A549 (cell line): ENCODE measurements around the gene KRTAP5-2. TPM values are rescaled to one million over a fixed set of nuclear protein-coding genes. Genes with fewer than 3 reads are reported as not detected.

Experiments used
- ATAC-seq, 2 experiments: fragments of 200-7000 bp in 1 of 2; fragments of >200 bp in 1 of 2; cut with Nextera tagmentation in 1 of 2; cut with Tn5 transposase in 1 of 2; 3 replicates each; pipeline versions ENCODE4 v1.8.0 to v1.9.1; 2018 to 2020; ENCODE audit warnings: mild to moderate bottlenecking in 1 of 2, moderate library complexity in 1 of 2
- CTCF ChIA-PET: fragments of 300-600 bp; sonication (Branson Sonifier 250); formaldehyde crosslinking; extraction: SDS; loops from one replicate; lab custom pipeline; 2021; ENCODE audit warnings: antibody characterized with exemption, inconsistent platforms; lab: Yijun Ruan, JAX
- POLR2A ChIA-PET: fragments of 350-600 bp; formaldehyde crosslinking; extraction: SDS; loops from one replicate; lab custom pipeline; 2021; ENCODE audit warnings: antibody characterized with exemption, inconsistent platforms; lab: Yijun Ruan, JAX
- DNase-seq, 2 experiments: peaks; one replicate each; pipeline versions ENCODE4 v3.0.0 to v3.0.0-alpha.2; 2011 to 2016; ENCODE audit warnings: low read depth in 1 of 2, low spot score in 1 of 2
- FAIRE-seq: peaks from 2 replicates; lab custom pipeline; 2011; peaks lifted over from hg19 to GRCh38; lab: Jason Lieb, UNC
- H3K27ac ChIP-seq, 2 experiments: fragments of >200 bp; sonication (Bioruptor Twin); formaldehyde crosslinking; 3 replicates each; pipeline ENCODE4 v1.5.1; 2016 to 2017
- H3K4me1 ChIP-seq: fragments of >200 bp; sonication (Bioruptor Twin); formaldehyde crosslinking; 3 replicates; pipeline ENCODE4 v1.6.1; 2016
- H3K4me2 ChIP-seq: fragments of >200 bp; sonication (Bioruptor Twin); formaldehyde crosslinking; 3 replicates; pipeline ENCODE4 v1.6.1; 2016
- H3K4me3 ChIP-seq: fragments of >200 bp; sonication (Bioruptor Twin); formaldehyde crosslinking; 3 replicates; pipeline ENCODE4 v1.5.1; 2016
- H3K9me3 ChIP-seq: fragments of >200 bp; sonication (Bioruptor Twin); formaldehyde crosslinking; 3 replicates; pipeline ENCODE4 v1.6.1; 2016
- CBX2 ChIP-seq: fragments of 200-600 bp; sonication (generic); IDR thresholded peaks from 2 replicates; pipeline ENCODE4 v1.6.1; 2016; ENCODE audit warnings: low read depth, mild to moderate bottlenecking, borderline replicate concordance
- CEBPB ChIP-seq, 2 experiments: fragments of >200 bp in 1 of 2; sonication (Bioruptor Twin) in 1 of 2; formaldehyde crosslinking in 1 of 2; IDR thresholded peaks; 2 replicates each; pipeline ENCODE4 v1.6.1; 2012 to 2016
- ESRRA ChIP-seq: fragments of 150-350 bp; IDR thresholded peaks from 2 replicates; pipeline ENCODE4 v1.6.1; 2014; ENCODE audit warnings: mild to moderate bottlenecking, low read length, borderline replicate concordance
- FOSL2 ChIP-seq, 2 experiments: fragments of 450-650 bp in 1 of 2; fragments of >200 bp in 1 of 2; sonication (Bioruptor Twin) in 1 of 2; formaldehyde crosslinking; IDR thresholded peaks; 2 replicates each; pipeline versions ENCODE4 v1.5.0 to v1.6.1; 2016 to 2020; ENCODE audit warnings: mild to moderate bottlenecking in 1 of 2, moderate library complexity in 1 of 2
- FOXS1 ChIP-seq: fragments of 250-450 bp; sonication (Bioruptor Pico); IDR thresholded peaks from 2 replicates; pipeline ENCODE4 v1.5.0; 2020; ENCODE audit warnings: mild to moderate bottlenecking, moderate library complexity
- GATA3 ChIP-seq: IDR thresholded peaks from 2 replicates; pipeline ENCODE4 v1.6.1; 2012; ENCODE audit warnings: borderline replicate concordance
- HDAC2 ChIP-seq: fragments of 200-600 bp; sonication (generic); IDR thresholded peaks from 2 replicates; pipeline ENCODE4 v1.6.1; 2016
- HOXA7 ChIP-seq: fragments of 250-450 bp; sonication (Bioruptor Pico); IDR thresholded peaks from 2 replicates; pipeline ENCODE4 v1.5.0; 2020; ENCODE audit warnings: mild to moderate bottlenecking, moderate library complexity
- KDM5A ChIP-seq: fragments of 200-600 bp; sonication (generic); IDR thresholded peaks from 2 replicates; pipeline ENCODE4 v1.6.1; 2016; ENCODE audit warnings: antibody characterized with exemption, mild to moderate bottlenecking
- NFE2L2 ChIP-seq: fragments of 150-350 bp; conservative IDR thresholded peaks from 2 replicates; pipeline ENCODE4 v1.6.1; 2014; ENCODE audit warnings: low read length
- NR3C1 ChIP-seq: fragments of >200 bp; sonication (Bioruptor Twin); formaldehyde crosslinking; IDR thresholded peaks from 3 replicates; pipeline ENCODE4 v1.6.1; 2017
- RAD21 ChIP-seq, 2 experiments: fragments of >200 bp in 1 of 2; sonication (Bioruptor Twin) in 1 of 2; formaldehyde crosslinking in 1 of 2; IDR thresholded peaks in 1 of 2; conservative IDR thresholded peaks in 1 of 2; 2 replicates in 1 of 2; 3 replicates in 1 of 2; pipeline ENCODE4 v1.6.1; 2012 to 2018; ENCODE audit warnings: inconsistent platforms in 1 of 2
- RFX5 ChIP-seq: fragments of 450-650 bp; IDR thresholded peaks from 2 replicates; pipeline ENCODE4 v1.7.1; 2014; ENCODE audit warnings: antibody characterized with exemption, mild to moderate bottlenecking, moderate library complexity
- SREBF2 ChIP-seq: fragments of 450-650 bp; IDR thresholded peaks from 2 replicates; pipeline ENCODE4 v1.6.1; 2014; ENCODE audit warnings: mild to moderate bottlenecking, moderate library complexity
- ZC3H11A ChIP-seq: fragments of 450-650 bp; IDR thresholded peaks from 2 replicates; pipeline ENCODE4 v1.6.1; 2014; ENCODE audit warnings: antibody characterized with exemption, mild to moderate bottlenecking
- WGBS: methylation state at CpG from one replicate; pipeline ENCODE4 v1.1.6; 2017; ENCODE audit errors: missing lambda C conversion rate; 5-methylcytosine and 5-hydroxymethylcytosine counted together
- polyA plus RNA-seq, 4 experiments: library from polyadenylated mRNA; depleted of rRNA in 3 of 4; stranded (reverse); fragments of >200 nt; fragmentation: RNase III in 1 of 4; extraction: RNeasy Plus Mini Kit Qiagen cat#74134 plus additional on column Dnase treatment in 1 of 4; gene quantifications; 2 replicates in 3 of 4; 3 replicates in 1 of 4; pipeline ENCODE4 v1.2.3, GENCODE V29; 2011 to 2017
- TF ChIP-seq, protein P1 (sequence below): fragments of 250-450 bp; sonication (Bioruptor Pico); IDR thresholded peaks from 2 replicates; pipeline ENCODE4 v1.5.0; 2020; ENCODE audit warnings: low read depth, mild to moderate bottlenecking, moderate library complexity
- TF ChIP-seq, protein P2 (sequence below): fragments of >200 bp; sonication (Bioruptor Twin); formaldehyde crosslinking; IDR thresholded peaks from 3 replicates; pipeline ENCODE4 v1.5.1; 2016
- TF ChIP-seq, protein P3 (sequence below): fragments of 450-650 bp; IDR thresholded peaks from 2 replicates; pipeline ENCODE4 v1.6.1; 2014; ENCODE audit warnings: antibody characterized with exemption
- TF ChIP-seq, protein P4 (sequence below): fragments of 250-450 bp; sonication (Bioruptor Pico); IDR thresholded peaks from 2 replicates; pipeline ENCODE4 v1.5.0; 2021; ENCODE audit warnings: mild to moderate bottlenecking, moderate library complexity, borderline replicate concordance

KRTAP5-2 gene
- polyA plus RNA-seq, 2 of the 4 experiments (the other 2 are of a cell fraction) = not detected

DNA sequence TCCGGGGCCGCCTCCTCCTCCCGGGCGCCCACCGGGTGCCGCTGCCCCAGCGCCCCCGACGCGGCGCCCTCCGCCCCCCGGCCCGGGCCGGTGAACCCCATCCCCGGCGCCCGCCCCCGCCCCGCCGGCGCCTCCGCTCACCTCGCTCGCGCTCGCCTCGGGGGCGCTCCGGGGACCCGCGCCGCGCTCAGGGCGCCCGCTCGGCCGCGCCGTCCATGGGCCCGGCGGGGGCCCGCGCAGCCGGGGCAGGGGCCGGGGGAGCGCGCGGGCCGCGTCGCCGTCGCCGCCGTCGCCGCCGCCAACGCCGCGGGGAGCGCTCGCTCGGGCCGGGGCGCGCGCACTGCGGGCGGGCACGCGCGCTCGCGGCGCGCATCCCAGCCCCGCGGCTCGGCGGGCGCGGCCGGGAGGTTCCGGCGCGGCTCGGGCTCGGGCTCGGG, 26.3 kb downstream of the KRTAP5-2 start:
- POLR2A ChIA-PET = interaction anchor here (0.6 to 1.0 kb wide), 2 partner anchors 12 to 17 kb away, joined by 3 to 4 read pairs; no protein-coding TSS in a partner anchor
- peak overlapping the region; percentile 74 for H3K4me3 ChIP-seq
- CTCF ChIA-PET = interaction anchor here (1.3 to 26.3 kb wide), 2 partner anchors 12 to 29 kb away, joined by 3 to 719 read pairs; no protein-coding TSS in a partner anchor
- ATAC-seq (no peak), DNase-seq (no peak), FAIRE-seq (no peak)
- H3K9me3 ChIP-seq = no peaks in the 10 kb centered on the region
- peak overlapping the region; percentile 89 to 95 for H3K27ac ChIP-seq
- no peak for TF ChIP-seq KDM5A
- no peak for TF ChIP-seq HOXA7 (CRISPR knock-in tag)
- no peak for TF ChIP-seq HDAC2
- no peak for TF ChIP-seq FOSL2 (IDR thresholded peaks at IDR 0.05)
- no peak for TF ChIP-seq FOSL2 (CRISPR knock-in tag; IDR thresholded peaks at IDR 0.05)
- TF ChIP-seq, protein P1, sequence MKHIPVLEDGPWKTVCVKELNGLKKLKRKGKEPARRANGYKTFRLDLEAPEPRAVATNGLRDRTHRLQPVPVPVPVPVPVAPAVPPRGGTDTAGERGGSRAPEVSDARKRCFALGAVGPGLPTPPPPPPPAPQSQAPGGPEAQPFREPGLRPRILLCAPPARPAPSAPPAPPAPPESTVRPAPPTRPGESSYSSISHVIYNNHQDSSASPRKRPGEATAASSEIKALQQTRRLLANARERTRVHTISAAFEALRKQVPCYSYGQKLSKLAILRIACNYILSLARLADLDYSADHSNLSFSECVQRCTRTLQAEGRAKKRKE (CRISPR knock-in tag) = no peak
- TF ChIP-seq CBX2 = no peak
- no peak for TF ChIP-seq RFX5
- TF ChIP-seq, protein P2, sequence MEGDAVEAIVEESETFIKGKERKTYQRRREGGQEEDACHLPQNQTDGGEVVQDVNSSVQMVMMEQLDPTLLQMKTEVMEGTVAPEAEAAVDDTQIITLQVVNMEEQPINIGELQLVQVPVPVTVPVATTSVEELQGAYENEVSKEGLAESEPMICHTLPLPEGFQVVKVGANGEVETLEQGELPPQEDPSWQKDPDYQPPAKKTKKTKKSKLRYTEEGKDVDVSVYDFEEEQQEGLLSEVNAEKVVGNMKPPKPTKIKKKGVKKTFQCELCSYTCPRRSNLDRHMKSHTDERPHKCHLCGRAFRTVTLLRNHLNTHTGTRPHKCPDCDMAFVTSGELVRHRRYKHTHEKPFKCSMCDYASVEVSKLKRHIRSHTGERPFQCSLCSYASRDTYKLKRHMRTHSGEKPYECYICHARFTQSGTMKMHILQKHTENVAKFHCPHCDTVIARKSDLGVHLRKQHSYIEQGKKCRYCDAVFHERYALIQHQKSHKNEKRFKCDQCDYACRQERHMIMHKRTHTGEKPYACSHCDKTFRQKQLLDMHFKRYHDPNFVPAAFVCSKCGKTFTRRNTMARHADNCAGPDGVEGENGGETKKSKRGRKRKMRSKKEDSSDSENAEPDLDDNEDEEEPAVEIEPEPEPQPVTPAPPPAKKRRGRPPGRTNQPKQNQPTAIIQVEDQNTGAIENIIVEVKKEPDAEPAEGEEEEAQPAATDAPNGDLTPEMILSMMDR = no peak
- TF ChIP-seq ESRRA = no peak
- no peak for TF ChIP-seq SREBF2
- no peak for TF ChIP-seq RAD21 (conservative IDR thresholded peaks at IDR 0.05 in 1 of 2, IDR thresholded peaks at IDR 0.05 in 1 of 2)
- H3K4me2 ChIP-seq = peak overlapping the region; percentile 99
- no CpG with 5 or more reads among the region's 91 CpGs for WGBS
- H3K4me1 ChIP-seq = peaks cover 37% of the 10 kb centered on the region

DNA sequence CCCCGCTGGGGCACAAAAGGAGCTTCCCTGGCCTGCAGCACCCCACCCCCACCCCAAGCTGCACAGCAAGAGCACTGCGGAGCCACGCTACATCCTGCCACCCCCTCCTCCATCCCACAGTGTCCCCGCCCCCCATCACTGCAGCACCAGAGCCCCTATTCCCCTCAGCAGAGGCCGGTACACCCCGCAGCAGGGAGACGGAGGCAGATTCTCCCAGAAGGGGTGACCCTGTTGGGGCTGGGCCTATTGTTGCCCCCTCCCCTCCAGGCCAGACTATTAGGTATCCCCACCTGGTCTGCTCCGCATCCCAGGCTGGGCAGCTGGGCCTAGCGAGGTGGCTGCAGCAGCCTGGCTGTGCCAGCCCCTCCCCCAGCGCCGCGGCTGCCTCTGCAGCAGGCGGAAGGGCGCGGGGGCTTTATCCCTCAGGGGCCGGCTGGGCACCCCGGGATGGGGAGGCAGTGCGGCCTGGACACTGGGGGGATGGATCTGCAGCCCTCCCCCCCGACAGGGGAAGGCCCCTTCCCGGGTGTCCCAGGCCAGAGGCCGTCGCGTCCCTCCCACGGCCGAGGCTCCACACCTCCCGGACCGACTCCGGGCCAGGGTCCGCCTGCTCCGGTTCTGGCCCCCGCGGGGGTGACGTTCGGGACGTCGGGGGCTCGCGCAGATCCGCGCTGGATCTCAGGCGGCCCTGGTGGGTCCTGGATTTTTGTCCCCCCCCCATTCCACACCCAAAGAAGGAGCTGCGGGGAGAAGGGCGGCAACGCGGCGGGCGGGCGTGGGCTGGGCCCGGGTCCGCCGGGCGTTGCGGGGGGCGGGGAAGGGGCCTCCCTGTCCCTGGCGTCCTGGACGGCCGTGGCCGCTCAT, 27.0 kb downstream of the KRTAP5-2 start:
- POLR2A ChIA-PET = no interaction called here
- no peak for TF ChIP-seq FOXS1 (CRISPR knock-in tag)
- TF ChIP-seq HDAC2 = no peak
- TF ChIP-seq, protein P3, sequence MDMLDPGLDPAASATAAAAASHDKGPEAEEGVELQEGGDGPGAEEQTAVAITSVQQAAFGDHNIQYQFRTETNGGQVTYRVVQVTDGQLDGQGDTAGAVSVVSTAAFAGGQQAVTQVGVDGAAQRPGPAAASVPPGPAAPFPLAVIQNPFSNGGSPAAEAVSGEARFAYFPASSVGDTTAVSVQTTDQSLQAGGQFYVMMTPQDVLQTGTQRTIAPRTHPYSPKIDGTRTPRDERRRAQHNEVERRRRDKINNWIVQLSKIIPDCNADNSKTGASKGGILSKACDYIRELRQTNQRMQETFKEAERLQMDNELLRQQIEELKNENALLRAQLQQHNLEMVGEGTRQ = no peak
- TF ChIP-seq GATA3 = no peak
- TF ChIP-seq NFE2L2 = no peak
- TF ChIP-seq CEBPB (IDR thresholded peaks at IDR 0.05) = no peak
- no peak for TF ChIP-seq ZC3H11A
- no peak for TF ChIP-seq CBX2
- TF ChIP-seq, protein P4, sequence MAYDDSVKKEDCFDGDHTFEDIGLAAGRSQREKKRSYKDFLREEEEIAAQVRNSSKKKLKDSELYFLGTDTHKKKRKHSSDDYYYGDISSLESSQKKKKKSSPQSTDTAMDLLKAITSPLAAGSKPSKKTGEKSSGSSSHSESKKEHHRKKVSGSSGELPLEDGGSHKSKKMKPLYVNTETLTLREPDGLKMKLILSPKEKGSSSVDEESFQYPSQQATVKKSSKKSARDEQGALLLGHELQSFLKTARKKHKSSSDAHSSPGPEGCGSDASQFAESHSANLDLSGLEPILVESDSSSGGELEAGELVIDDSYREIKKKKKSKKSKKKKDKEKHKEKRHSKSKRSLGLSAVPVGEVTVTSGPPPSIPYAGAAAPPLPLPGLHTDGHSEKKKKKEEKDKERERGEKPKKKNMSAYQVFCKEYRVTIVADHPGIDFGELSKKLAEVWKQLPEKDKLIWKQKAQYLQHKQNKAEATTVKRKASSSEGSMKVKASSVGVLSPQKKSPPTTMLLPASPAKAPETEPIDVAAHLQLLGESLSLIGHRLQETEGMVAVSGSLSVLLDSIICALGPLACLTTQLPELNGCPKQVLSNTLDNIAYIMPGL (CRISPR knock-in tag) = no peak
- no peak for TF ChIP-seq NR3C1
- TF ChIP-seq, all 56 proteins: peak for 0
- WGBS = 60% methylated on average over 3 of the region's 58 CpGs
- DNase-seq (no peak), ATAC-seq (no peak), FAIRE-seq (no peak)
- Histone ChIP-seq H3K27ac (peak overlapping the region; percentile 89 to 95), H3K4me2 (peak overlapping the region; percentile 99), H3K9me3 (no peaks in the 10 kb centered on the region), H3K4me1 (peaks cover 37% of the 10 kb centered on the region), H3K4me3 (peak overlapping the region; percentile 74)
- CTCF ChIA-PET = interaction anchor here (0.6 to 26.3 kb wide), 4 partner anchors 11 to 28 kb away, joined by 3 to 719 read pairs (median 3); no protein-coding TSS in a partner anchor
